Measurements from ENCODE around the gene MZT2B.
A peak's percentile ranks its signal among the peaks of the same experiment; 100 is the strongest.
"Not testable (repeated sequence)": the region's sequence is repeated elsewhere in the genome, so short reads cannot be mapped to it uniquely, and the experiment has no call there.

Gene MZT2B, protein sequence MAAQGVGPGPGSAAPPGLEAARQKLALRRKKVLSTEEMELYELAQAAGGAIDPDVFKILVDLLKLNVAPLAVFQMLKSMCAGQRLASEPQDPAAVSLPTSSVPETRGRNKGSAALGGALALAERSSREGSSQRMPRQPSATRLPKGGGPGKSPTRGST

DNA sequence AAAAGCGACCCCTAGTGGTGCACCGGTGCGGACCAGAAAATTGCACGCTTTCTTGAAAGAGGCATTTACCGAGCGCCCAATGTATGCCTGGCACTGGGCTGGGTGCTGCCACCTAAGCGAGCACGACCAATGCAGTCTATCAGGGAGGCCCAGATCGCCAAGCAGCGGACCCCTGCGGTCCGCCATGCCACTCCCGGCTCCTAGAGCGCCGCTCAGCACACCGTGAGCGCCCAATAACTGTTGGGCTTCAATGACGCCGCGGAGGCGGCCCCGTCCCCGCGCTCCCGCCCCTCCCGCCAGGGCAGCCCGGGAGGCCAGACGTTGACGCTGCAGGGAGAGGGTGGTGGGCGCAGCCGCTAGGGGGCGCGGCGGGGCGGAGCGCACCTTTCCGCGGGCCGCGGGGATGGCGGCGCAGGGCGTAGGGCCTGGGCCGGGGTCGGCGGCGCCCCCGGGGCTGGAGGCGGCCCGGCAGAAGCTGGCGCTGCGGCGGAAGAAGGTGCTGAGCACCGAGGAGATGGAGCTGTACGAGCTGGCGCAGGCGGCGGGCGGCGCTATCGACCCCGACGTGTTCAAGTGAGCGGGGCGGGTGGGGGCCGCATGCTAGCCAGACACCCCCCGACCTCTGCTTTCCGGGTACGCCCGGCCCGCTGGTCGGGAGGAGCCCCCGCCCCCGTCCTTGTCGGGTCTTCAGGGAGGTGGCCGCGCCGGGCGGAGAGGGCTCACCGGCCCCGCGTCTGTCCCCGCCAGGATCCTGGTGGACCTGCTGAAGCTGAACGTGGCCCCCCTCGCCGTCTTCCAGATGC lies at the start of gene MZT2B:
Gene MZT2B, plus strand, starts transcription at position 383 of the 803 bp plus-strand sequence. Its CDS starts 21 bp downstream, at position 404.
- DNase-seq, result peak; percentile 76 to 98 (median 88)
- intact Hi-C loops (cut with DNase I), result loop anchor here (5.0 to 10.0 kb wide), 2 partner anchors 160 to 1303 kb away; partner anchors contain the start of gene IMP4

DNA sequence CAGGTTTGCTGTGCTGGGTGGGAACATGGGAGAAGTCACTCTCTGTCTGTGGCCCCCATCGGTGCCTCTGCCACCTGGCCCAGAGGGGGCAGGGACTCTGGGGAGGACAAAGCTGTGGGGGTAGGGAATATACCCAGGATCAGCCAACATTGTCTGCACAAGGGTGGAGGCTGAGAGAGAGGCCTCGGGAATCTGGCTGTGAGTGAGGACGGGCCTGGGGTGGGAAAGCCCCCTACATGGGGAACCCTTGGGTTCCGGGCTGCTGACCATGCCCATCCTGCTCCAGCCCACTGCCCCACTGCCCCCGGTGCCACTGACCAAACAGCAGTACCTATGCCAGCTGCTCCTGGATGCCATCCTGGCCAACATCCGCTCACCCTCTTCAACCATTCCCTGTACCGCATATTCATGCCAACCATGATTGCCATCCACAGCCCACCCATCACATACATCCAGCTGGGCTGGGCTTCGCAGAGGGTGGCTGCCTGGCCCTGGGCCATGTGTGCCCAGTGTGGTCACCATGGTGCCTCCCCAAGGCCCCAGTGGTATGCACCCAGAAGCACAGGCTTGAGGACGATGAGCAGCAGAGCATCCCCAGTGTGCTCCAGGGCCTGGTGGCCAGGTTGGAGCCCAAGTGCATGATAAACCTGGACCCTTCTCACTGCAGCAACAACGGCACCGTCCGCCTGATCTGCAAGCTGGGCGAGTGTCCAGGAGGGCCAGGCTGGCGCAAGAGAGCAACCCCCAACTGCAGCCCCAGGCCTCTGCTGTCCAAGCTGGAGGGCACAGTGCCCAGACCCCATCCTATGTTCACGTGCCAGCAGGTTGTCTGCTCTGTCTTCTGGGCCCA lies 46.1 kb upstream of the MZT2B start:
- intact Hi-C loops (cut with DNase I), result no loop called here
- DNase-seq, result peak in 3 of 10 donors; percentile 41 to 76 (median 53)

GRCh38 chr2:130136546-130136945 lies 45.5 kb upstream of the MZT2B start:
- DNase-seq, result peak in 1 of 10 donors; percentile 24
- intact Hi-C loops (cut with DNase I), result not testable (repeated sequence)

DNA sequence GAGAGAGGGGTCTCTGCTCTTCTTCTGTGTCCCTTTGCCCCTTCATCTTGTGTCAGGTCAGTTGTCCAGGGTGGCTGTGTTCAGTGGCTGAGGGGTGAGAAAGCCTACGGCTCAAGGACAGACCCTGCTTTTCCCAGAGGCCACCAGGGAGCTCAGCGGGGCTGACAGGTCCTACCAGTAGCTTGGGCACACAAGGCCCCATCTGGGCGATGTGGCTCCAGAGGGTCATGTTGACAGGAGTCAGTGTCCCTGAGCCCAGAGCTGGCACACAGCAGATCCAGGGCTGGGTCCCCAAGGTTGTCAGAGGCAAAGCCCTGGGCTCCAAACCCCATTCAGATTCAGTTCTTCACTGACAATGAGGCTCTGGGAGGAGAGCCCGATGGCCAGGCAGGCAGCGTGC lies 44.9 kb upstream of the MZT2B start:
- intact Hi-C loops (cut with DNase I), result not testable (repeated sequence)

DNA sequence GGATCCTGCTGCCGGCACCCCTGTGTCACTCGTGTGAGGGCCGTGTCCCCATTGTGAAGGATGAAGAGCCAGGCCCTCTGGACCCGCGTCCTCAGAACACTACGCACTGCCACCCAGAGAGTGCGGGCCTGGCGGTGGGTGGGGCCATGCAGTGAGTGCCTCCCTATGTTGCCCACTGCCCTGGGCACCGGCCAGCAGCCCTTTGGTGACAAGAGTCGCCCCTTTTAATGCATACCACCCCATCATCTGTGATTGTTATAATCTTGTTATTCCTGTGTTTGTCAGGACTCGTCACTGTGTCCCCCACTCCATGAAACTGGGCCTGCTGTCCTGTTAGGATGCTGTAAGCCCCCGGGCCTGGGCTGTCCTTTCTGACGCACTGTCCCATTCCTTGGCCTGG lies 43.7 kb upstream of the MZT2B start:
- intact Hi-C loops (cut with DNase I), result not testable (repeated sequence)
- DNase-seq, result peak in 2 of 10 donors; percentile 29 to 54

More for the DNA sequence above, 44.9 kb upstream of the MZT2B start:
- peak in 2 of 10 donors; percentile 30 to 68 for DNase-seq

- peak in 3 of 10 donors; percentile 48 to 69 (median 57) for DNase-seq
- intact Hi-C loops (cut with DNase I), result not testable (repeated sequence)
Measured at GRCh38 chr2:130138841-130139251, 43.2 kb upstream of the MZT2B start.

DNA sequence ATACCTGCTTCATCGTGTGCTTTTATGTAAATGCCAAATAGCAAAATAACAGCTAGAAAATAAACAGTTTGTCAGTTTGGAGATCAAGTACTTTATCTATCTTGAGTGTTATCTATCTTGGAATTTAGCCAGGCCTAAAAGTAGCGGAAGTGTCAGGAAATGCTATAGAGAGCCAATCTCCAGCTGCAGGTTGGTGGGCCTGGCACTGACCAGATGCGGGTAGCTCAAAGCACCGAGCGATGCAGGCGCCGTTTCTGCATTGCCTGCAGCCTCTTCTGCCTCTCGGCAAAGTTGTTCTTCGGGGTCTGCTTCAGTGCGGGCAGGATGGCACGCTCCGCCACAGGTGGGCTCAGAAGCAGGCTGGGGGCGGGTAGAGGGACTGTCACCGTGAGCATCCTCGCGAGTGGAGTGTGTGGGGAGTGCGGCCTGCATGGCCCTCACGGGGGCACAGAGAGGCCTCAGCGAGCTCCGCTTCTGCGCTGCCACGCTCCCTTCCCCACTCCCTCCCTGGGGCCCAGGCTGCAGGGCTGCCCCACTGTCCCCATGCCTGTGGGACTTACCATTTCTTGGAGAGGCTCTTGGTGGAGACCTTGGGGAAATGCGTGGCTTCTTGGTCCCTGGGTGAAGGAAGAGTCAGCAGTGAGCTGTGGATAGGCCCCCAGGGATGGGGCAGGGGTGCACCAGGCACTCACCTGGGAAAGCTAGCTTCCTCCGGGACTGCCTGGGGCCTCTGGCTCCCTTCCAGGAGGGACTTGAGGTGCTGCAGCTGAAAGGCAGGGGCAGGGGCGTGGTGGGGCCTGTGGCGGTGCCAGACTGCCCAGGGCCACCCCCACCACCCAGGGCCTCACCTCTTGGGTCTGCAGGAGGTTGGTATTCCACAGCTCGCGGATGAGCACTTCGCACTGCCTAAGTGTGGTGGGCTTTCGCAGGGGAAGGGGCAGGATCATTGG lies 42.5 kb upstream of the MZT2B start:
- DNase-seq, result peak in 3 of 10 donors; percentile 49 to 67 (median 50)
- intact Hi-C loops (cut with DNase I), result not testable (repeated sequence)

DNA sequence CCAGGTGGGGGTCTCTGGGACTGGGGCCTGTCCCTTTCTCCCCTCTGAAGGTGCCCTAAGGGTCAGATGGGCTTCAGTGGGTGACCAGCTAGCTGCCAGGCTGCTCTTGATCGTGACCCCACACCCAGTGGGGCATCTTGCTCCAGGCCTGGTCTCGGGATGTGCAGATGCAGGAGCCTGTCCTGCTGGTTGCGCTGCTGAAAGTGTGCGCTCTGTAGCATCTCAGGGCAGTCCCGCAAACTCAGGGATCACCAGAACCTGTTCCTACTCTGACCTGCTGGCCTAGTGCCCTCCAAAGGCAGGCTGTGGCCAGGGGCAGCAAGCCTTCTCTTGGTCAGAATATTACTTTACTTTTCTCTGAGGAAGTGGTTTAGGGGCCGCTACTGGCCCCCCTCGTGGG lies 41.5 kb upstream of the MZT2B start:
- intact Hi-C loops (cut with DNase I), result not testable (repeated sequence)
- peak in 2 of 10 donors; percentile 41 to 55 for DNase-seq

DNA sequence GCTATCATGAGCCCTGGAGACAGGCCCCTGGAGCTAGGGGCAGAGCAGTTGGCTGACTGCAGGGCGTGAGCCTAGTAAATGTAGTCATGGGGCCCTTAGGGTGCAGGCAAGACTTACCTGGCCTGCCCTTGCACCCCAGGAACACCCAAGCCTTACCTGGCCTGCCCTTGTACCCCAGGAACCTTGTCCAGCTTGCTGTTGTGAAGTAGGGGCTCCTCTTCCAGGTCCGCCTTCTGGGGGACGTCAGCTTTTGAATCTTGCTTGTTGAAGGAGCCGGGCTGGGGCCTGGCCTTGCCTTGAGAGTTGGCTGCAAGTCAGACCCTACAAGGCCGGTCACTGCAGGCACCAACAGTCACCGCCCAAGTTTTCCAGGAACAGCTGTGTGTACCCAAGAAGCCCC lies 41.1 kb upstream of the MZT2B start:
- intact Hi-C loops (cut with DNase I), result not testable (repeated sequence)
- DNase-seq, result peak in 3 of 10 donors; percentile 27 to 50 (median 31)

- peak in 3 of 10 donors; percentile 43 to 74 (median 63) for DNase-seq
- intact Hi-C loops (cut with DNase I), result not testable (repeated sequence)
Measured at GRCh38 chr2:130141645-130142370, 40.3 kb upstream of the MZT2B start.

DNA sequence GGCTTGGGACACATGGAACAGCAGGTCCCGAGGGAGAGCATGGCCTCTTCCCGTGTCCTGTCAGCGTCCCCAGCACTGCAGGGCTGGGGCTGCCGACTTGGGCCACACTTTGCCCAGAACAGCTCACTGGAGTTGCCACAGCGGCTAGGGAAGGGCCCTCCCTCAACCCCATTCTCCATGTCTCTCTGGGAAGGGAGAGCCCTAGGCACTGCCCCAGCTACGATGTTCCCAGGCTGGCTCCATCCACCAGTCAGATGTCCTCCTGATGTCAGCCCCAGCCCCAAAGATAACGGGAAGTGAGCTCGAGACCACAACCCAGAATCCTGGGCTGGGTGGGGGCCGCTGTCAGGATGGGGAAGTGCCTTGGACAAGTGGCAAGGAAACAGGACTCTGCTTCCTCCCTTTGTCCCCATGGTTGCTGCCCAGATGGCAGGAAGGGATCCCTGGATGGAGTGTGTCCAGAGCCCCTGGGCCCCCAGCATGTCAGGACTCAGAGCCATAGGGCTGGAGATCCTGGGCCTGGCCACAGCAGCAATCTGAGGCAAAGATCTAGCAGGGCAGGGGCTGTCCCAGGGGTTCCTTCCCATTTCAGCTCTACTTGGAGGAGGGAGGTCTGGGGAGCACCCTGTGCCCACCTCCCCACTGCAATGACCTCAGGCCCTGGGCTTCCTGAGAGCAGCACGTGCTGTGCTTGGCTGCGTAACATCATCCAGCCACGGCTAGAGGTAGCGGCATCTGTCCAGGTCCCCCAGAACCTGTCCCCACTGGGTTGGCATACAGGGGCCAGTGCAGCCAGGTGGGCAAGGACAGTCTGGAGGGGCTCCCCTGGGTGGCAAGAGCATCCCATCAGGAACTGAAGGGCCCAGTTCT lies 39.4 kb upstream of the MZT2B start:
- DNase-seq, result peak in 3 of 10 donors; percentile 45 to 60 (median 46)

DNA sequence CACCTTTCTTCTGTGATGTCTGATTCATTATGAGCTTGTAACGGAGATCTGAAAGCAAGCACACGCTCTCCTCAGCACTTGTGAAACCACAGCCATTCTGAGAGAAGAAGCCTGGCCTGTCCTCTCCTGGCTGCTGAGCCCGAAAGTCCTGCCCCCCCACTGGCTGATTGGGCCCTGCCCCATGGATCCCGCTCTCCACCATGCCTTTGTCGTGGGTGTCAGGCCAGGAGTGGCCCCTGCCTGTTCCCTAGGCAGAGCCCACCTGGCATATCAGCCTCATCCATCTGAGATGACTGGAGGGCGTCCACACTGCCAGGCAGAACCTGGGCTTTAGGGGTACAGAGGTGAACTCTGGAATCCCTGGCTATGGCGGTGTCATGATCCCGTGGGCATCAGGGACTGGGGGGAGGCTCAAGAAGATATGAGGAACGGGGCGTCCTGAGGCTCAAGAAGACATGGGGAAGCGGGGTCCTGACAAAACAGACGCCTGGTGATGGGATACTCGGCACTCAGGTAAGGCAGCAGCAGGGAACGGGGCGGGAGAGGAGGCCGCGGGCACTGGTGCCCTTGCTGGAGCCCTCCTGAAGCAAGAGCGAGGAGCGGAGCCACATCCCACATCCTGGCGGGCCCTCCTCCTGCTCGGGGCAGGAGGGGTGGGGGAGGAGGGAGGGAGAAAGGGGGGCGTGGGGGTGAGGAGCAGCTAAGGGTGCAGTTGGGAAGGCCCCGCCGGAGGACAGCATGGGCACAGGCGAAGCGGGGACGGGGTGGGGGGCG lies 38.6 kb upstream of the MZT2B start:
- peak in 3 of 10 donors; percentile 50 to 55 (median 53) for DNase-seq
- intact Hi-C loops (cut with DNase I), result not testable (repeated sequence)

More for the DNA sequence above, 39.4 kb upstream of the MZT2B start:
- intact Hi-C loops (cut with DNase I), result not testable (repeated sequence)

GRCh38 chr2:130145006-130145414 lies 37.1 kb upstream of the MZT2B start, which contains the start of gene CCDC74B:
CCDC74B (minus strand) TSS chr2:130145112; CDS start chr2:130144996, 116 bp downstream.
- intact Hi-C loops (cut with DNase I), result not testable (repeated sequence)
- peak in 7 of 10 donors; percentile 38 to 95 (median 62) for DNase-seq

DNA sequence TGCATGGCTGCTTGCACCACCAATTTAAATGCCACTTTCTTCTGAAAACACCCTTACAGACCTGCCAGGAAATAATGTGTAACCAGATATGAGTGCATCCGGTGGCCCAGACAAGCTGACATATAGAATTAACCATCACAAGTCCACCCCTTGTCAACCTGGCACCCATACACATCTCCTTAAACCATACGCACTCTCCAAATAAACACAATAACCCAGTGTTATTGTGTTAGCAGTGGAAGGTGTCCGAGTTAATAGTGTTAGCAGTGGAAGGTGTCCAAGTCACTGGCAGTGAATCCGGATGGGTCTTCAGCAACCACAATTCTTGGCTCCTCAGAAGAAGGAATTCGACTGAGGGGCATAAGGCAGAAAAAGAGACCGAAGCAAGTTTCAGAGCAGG lies 33.5 kb upstream of the MZT2B start:
- intact Hi-C loops (cut with DNase I); DNase-seq: not testable (repeated sequence)

- intact Hi-C loops (cut with DNase I), result no loop called here
Measured at GRCh38 chr2:130150181-130151144, 31.6 kb upstream of the MZT2B start.

DNA sequence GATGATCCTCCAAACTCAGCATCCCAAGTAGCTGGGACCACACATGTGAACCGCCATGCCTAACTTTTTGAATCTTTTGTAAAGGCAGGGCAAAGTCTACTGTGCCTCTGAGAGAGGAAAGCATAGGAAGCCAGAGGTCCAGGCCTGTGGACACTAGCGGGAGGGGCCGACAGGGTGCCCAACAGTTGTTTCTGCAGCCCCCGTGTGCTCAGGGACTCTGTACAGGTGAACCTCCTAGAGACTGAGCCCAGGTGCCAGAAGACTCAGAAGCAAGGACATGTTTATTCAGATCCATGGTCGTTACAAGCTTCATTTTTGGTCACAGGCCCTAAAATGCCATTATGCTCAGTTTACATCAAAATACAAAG lies 30.9 kb upstream of the MZT2B start:
- intact Hi-C loops (cut with DNase I), result not testable (repeated sequence)
- DNase-seq, result peak in 3 of 10 donors; percentile 7 to 31 (median 25)

More at GRCh38 chr2:130150181-130151144, 31.6 kb upstream of the MZT2B start:
- peak in 3 of 10 donors; percentile 53 to 76 (median 67) for DNase-seq

Measured in posterior cingulate gyrus (tissue), 11 donors.